Body of pancreas (tissue), 4 donors: ENCODE data around the gene CPD. TPM values are rescaled to one million over a fixed set of nuclear protein-coding genes. Genes with fewer than 3 reads are reported as not detected.

Experiments used
- ATAC-seq: fragments of 150-250 bp; one replicate; pipeline ENCODE4 v1.9.1; 2016
- DNase-seq, 4 donors: peaks; one replicate each; pipeline ENCODE4 v3.0.0-alpha.2; 2019
- H3K27ac ChIP-seq, 4 donors: fragments of 200-600 bp; sonication (generic); 1 replicate in 3 of 4; 2 replicates in 1 of 4; pipeline versions ENCODE4 v1.5.1 to v1.6.1; 2016 to 2019; ENCODE audit warnings: mild to moderate bottlenecking in 1 of 4, mixed read lengths in 1 of 4, moderate library complexity in 1 of 4
- H3K27me3 ChIP-seq, 2 donors: fragments of 200-600 bp; sonication (generic); one replicate each; pipeline ENCODE4 v1.6.0; 2016; ENCODE audit warnings: mild to moderate bottlenecking in 1 of 2
- H3K36me3 ChIP-seq, 2 donors: fragments of 200-600 bp; sonication (generic); replicated peaks in 1 of 2; 2 replicates each; pipeline ENCODE4 v1.5.1; 2016; ENCODE audit warnings: low read depth in 2 of 2; ENCODE audit not compliant: insufficient read depth in 1 of 2
- H3K4me1 ChIP-seq: fragments of 200-600 bp; sonication (generic); one replicate; pipeline ENCODE4 v1.6.0; 2016
- H3K4me3 ChIP-seq, 2 donors: fragments of 200-600 bp; sonication (generic); 1 replicate in 1 of 2; 2 replicates in 1 of 2; pipeline ENCODE4 v1.5.1; 2016 to 2019
- H3K9me3 ChIP-seq, 3 donors: fragments of 200-600 bp; sonication (generic); 1 replicate in 2 of 3; 2 replicates in 1 of 3; pipeline ENCODE4 v1.5.1; 2016
- CTCF ChIP-seq, 7 experiments: fragments of 450-650 bp in 4 of 7; fragments of 200-600 bp in 3 of 7; sonication (generic) in 3 of 7; IDR thresholded peaks; one replicate each; pipeline ENCODE4 v1.5.1; 2016 to 2019; ENCODE audit warnings: antibody characterized with exemption in 7 of 7
- POLR2A ChIP-seq, 3 donors: fragments of 450-650 bp; IDR thresholded peaks; one replicate each; pipeline ENCODE4 v1.6.1; 2016; ENCODE audit warnings: antibody characterized with exemption in 3 of 3, mild to moderate bottlenecking in 2 of 3
- WGBS, 2 donors: methylation state at CpG; one replicate each; pipeline ENCODE4 v1.1.5; 2017; 5-methylcytosine and 5-hydroxymethylcytosine counted together
- intact Hi-C: fragments of 100-400 bp; cut with DNase I; formaldehyde crosslinking; loops from one replicate; pipeline ENCODE4 v1.15.1; 2023
- total RNA-seq, 2 donors: library from RNA; depleted of rRNA; stranded (reverse); fragments of >200 nt; gene quantifications; one replicate each; pipeline ENCODE4 v1.1.0, GENCODE V29; 2016

CPD gene
- total RNA-seq, 2 donors from 2014 or later: 30.0 to 68.0 TPM

- intact Hi-C loops: no loop called here
- Histone ChIP-seq H3K36me3 (peaks cover 0 to 6% of the 10 kb centered on the region in 2 donors), H3K9me3 (no peaks in the 10 kb centered on the region), H3K4me3 (no peak overlapping the region), H3K4me1 (peaks cover 30% of the 10 kb centered on the region), H3K27ac (peak overlapping the region in 3 of 4 donors; percentile 27 to 62 (median 30)), H3K27me3 (no peaks in the 10 kb centered on the region)
- ATAC-seq: no peak
- WGBS, 2 donors: 16 to 31% methylated on average over 2 of the region's 2 CpGs
- TF ChIP-seq CTCF (IDR thresholded peaks at IDR 0.05) (no peak), POLR2A (IDR thresholded peaks at IDR 0.05) (no peak)
- DNase-seq: no peak
Observed at GRCh38 chr17:30395398-30396022, 16.8 kb downstream of the CPD start.

GRCh38 chr17:30396129-30396528 lies 17.4 kb downstream of the CPD start:
- ATAC-seq: no peak

GRCh38 chr17:30396612-30397011 lies 17.9 kb downstream of the CPD start:
- peak overlapping the region in 3 of 4 donors; percentile 27 to 62 (median 30) for H3K27ac ChIP-seq
- intact Hi-C loops: no loop called here
- WGBS, 2 donors: 24 to 33% methylated on average over 4 of the region's 4 CpGs
- no peaks in the 10 kb centered on the region for H3K27me3 ChIP-seq
- DNase-seq: no peak
- peaks cover 0 to 2% of the 10 kb centered on the region in 2 donors for H3K36me3 ChIP-seq
- H3K4me3 ChIP-seq: no peak overlapping the region
- H3K4me1 ChIP-seq: peaks cover 30% of the 10 kb centered on the region
- no peak for ATAC-seq
- no peaks in the 10 kb centered on the region for H3K9me3 ChIP-seq
- no peak for TF ChIP-seq POLR2A (IDR thresholded peaks at IDR 0.05)
- TF ChIP-seq CTCF (IDR thresholded peaks at IDR 0.05): no peak

More at GRCh38 chr17:30396129-30396528, 17.4 kb downstream of the CPD start:
- Histone ChIP-seq H3K27me3 (no peaks in the 10 kb centered on the region), H3K27ac (peak overlapping the region in 3 of 4 donors; percentile 27 to 62 (median 30)), H3K36me3 (peaks cover 0 to 5% of the 10 kb centered on the region in 2 donors), H3K4me1 (peaks cover 30% of the 10 kb centered on the region), H3K4me3 (no peak overlapping the region), H3K9me3 (no peaks in the 10 kb centered on the region)
- no peak for TF ChIP-seq POLR2A (IDR thresholded peaks at IDR 0.05)
- no peak for TF ChIP-seq CTCF (IDR thresholded peaks at IDR 0.05)
- no peak for DNase-seq
- WGBS, 2 donors: 11 to 18% methylated on average over 1 of the region's 1 CpG
- intact Hi-C loops: no loop called here

GRCh38 chr17:30398328-30399041 lies 19.8 kb downstream of the CPD start:
- TF ChIP-seq POLR2A (IDR thresholded peaks at IDR 0.05) (no peak), CTCF (IDR thresholded peaks at IDR 0.05) (no peak)
- intact Hi-C loops: no loop called here

More at GRCh38 chr17:30398328-30399041, 19.8 kb downstream of the CPD start:
- Histone ChIP-seq H3K4me3 (no peak overlapping the region), H3K4me1 (peaks cover 30% of the 10 kb centered on the region), H3K27me3 (no peaks in the 10 kb centered on the region), H3K9me3 (no peaks in the 10 kb centered on the region), H3K36me3 (no peaks in the 10 kb centered on the region), H3K27ac (no peak overlapping the region)
- ATAC-seq (no peak), DNase-seq (no peak)
- WGBS, 2 donors: 63 to 88% methylated on average over 1 of the region's 1 CpG
